HG02885 (cell line): ENCODE data around the gene TMEM258.

ENCODE experiments used
- ATAC-seq: cut with Tn5 transposase; IDR thresholded peaks from one replicate; pipeline ENCODE4 v1.9.1; 2021; ENCODE audit warnings: mild to moderate bottlenecking; ENCODE audit not compliant: unreplicated experiment, poor library complexity

Gene TMEM258

DNA sequence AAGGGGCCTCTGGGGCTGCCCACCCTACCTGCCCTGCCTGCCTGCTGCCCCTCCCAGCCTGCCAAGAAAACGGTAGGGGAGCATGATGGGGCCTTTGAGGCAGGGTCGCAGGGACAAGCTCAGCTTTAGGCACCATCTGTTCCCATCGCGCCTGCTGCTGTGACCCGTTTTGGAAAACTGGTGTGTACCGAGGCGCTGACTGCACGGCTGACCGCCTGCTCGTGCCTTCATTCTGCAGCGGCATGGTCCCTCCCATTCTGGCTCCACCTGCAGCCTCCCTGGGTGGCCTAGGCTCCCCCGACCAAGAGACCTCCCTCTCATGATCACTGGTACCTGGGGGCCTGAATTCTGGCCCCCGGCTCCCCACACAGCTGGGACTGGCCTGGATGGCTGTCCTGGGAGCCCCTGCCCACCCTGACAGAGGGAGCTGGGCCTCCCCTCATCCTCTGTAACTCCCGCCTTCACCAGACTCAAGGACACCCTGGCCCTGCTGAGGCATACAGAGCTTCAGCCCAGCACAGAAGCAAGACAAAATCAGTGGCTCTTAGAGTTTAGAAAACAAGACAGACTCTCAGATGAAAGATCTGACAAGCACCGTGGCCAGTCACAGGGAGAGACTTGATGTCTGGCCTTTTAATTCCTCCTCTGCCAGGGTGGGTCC lies 46.5 kb downstream of the TMEM258 start:
- ATAC-seq, result no peak

DNA sequence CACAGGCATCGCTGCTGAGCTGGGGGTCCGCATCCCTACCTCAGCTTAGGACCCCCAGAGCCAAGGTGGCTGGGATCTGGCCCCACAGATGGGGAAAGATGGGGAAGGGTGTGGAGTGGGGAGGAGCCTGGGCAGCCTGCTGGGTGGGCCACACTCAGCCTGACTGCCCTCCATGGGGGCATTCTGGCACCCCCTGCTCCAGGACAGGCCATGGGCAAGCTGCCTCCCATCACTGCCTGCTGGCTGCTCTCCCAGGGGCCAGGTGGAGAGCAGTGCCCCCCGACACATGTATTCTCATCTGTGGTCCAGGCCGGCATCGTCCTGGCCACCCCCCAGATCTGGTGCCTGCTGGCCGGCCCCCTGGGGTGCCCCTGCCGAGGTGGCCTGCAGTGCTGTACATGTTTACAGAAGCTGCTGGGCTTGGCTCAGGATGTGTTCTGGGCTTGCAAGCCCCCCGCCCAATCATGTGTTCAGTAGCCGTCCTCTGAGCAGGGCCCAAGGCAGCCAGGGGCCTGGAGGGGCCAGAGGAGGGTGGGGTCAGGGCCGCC lies 47.7 kb downstream of the TMEM258 start:
- no peak for ATAC-seq

DNA sequence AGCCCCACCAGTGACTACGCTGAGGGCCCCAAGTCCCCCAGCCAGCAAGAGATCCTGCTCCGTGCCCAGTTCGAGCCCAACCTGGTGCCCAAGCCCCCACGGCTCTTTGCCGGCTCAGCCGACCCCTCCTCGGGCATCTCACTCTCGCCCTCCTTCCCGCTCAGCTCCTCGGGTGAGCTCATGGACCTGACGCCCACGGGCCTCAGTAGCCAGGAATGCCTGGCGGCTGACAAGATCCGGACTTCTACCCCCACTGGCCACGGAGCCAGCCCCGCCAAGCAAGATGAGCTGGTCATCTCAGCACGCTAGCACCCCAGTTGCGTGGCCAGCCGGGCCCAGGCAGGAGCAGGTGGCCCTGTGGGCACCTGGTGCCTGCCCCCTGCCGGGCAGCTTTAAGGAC lies 48.2 kb downstream of the TMEM258 start:
- ATAC-seq, result no peak

DNA sequence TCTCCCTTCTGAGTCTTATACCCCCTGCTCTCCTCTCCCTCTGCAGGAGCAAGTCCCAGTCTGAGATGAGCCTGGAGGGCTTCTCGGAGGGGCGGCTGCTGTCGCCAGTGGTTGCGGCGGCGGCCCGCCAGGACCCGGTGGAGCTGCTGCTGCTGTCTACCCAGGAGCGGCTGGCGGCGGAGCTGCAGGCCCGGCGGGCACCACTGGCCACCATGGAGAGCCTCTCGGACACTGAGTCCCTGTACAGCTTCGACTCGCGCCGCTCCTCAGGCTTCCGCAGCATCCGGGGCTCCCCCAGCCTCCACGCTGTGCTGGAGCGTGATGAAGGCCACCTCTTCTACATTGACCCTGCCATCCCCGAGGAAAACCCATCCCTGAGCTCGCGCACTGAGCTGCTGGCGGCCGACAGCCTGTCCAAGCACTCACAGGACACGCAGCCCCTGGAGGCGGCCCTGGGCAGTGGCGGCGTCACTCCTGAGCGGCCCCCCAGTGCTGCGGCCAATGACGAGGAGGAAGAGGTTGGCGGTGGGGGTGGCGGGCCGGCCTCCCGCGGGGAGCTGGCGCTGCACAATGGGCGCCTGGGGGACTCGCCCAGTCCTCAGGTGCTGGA lies 48.8 kb downstream of the TMEM258 start:
- no peak for ATAC-seq

DNA sequence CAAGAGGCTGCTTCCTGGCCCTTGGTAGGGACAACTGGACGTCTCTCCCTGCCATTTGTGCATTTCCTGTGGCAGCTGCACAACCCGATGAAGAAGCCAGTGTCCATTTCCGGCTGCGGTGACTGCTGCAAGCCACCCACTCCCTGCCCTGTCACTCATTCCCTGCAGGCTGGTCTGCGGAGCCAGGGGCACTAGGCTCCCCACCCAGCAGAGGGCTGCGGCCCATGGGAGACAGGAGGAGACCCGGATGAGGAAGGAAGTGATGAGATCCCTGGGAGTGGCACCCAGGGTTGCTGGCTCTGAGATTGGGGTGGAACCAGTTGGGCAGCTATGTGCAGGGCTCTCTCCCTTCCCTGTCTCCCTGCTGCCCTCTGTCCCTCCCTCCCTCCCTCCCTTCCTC lies 50.0 kb downstream of the TMEM258 start:
- ATAC-seq, result no peak

DNA sequence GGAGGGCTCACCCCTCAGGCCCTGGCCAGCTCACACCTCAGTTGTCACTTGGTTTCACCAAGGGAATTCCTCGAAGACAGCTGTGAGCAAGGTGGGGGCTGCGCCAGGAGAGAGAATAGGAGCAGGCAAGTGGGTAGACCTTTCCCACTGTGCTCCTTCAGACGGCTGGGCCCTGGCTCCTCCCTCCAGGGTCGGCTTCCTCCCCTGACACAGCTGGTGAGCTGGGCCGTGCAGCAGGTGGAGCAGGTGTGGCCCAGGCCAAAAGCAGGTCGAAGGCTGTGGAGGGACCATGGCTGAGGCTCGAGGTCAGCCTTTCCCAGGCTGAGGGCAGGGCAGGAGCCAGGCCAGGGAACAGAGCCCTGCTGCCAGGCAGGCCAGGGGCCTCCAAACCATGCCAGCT lies 52.4 kb downstream of the TMEM258 start:
- no peak for ATAC-seq

DNA sequence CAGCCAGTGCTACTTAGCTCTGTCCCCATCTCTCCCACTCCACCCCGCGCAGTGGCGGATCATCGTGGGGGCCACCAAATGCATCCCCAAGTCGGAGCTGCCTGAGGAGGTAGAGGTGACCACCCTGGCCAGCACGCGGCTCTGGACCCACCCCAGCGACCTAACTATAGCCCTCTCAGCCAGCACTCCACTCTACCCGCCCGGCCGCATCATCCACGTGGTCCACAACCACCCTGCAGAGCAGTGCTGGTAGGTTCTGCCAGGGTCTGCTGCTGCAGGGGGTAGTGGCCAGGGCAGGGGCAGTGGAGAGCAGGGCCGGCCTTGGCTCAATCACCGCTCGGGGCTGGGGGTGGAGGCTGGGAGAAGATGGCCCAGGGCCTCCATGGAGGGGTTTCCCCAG lies 53.0 kb downstream of the TMEM258 start:
- ATAC-seq, result no peak
